Activated naive CD8-positive, alpha-beta T cell (primary cell): Measurements from ENCODE around the gene WFS1.

Source experiments
- H3K27ac Mint-ChIP-seq: one replicate; pipeline ENCODE4 v1.8.0; 2021; ENCODE audit warnings: mixed read lengths
- H3K27me3 Mint-ChIP-seq: one replicate; pipeline ENCODE4 v1.8.0; 2021; ENCODE audit warnings: mixed read lengths
- H3K36me3 Mint-ChIP-seq: one replicate; pipeline ENCODE4 v1.8.0; 2021; ENCODE audit warnings: mixed read lengths
- H3K4me1 Mint-ChIP-seq: one replicate; pipeline ENCODE4 v1.8.0; 2021; ENCODE audit warnings: low read depth, mixed read lengths
- H3K4me3 Mint-ChIP-seq: one replicate; pipeline ENCODE4 v1.8.0; 2021; ENCODE audit warnings: mild to moderate bottlenecking, mixed read lengths
- H3K9me3 Mint-ChIP-seq: one replicate; pipeline ENCODE4 v1.8.0; 2021; ENCODE audit warnings: low read depth, mixed read lengths

Gene WFS1

GRCh38 chr4:6230827-6231662 is 38.6 kb upstream of the WFS1 start:
- H3K9me3 Mint-ChIP-seq, result no peaks in the 10 kb centered on the region
- H3K4me1 Mint-ChIP-seq, result no peaks in the 10 kb centered on the region
- no peaks in the 10 kb centered on the region for H3K36me3 Mint-ChIP-seq
- H3K4me3 Mint-ChIP-seq, result no peak overlapping the region
- peaks cover 8% of the 10 kb centered on the region for H3K27me3 Mint-ChIP-seq
- no peak overlapping the region for H3K27ac Mint-ChIP-seq

GRCh38 chr4:6231663-6232165 is 37.9 kb upstream of the WFS1 start:
- H3K9me3 Mint-ChIP-seq, result no peaks in the 10 kb centered on the region
- H3K36me3 Mint-ChIP-seq, result no peaks in the 10 kb centered on the region
- H3K4me1 Mint-ChIP-seq, result no peaks in the 10 kb centered on the region
- no peak overlapping the region for H3K4me3 Mint-ChIP-seq
- peaks cover 8% of the 10 kb centered on the region for H3K27me3 Mint-ChIP-seq
- no peak overlapping the region for H3K27ac Mint-ChIP-seq

GRCh38 chr4:6232836-6233785 is 36.5 kb upstream of the WFS1 start:
- H3K27me3 Mint-ChIP-seq, result peaks cover 4% of the 10 kb centered on the region
- no peak overlapping the region for H3K4me3 Mint-ChIP-seq
- H3K9me3 Mint-ChIP-seq, result no peaks in the 10 kb centered on the region
- H3K27ac Mint-ChIP-seq, result no peak overlapping the region
- no peaks in the 10 kb centered on the region for H3K36me3 Mint-ChIP-seq
- H3K4me1 Mint-ChIP-seq, result no peaks in the 10 kb centered on the region

- Mint-ChIP-seq H3K9me3 (no peaks in the 10 kb centered on the region), H3K27me3 (peaks cover 4% of the 10 kb centered on the region), H3K4me1 (no peaks in the 10 kb centered on the region), H3K4me3 (no peak overlapping the region), H3K36me3 (no peaks in the 10 kb centered on the region), H3K27ac (no peak overlapping the region)
These were observed 35.7 kb upstream of the WFS1 start for GRCh38 chr4:6233929-6234328.

GRCh38 chr4:6235012-6235411 is 34.6 kb upstream of the WFS1 start:
- H3K4me1 Mint-ChIP-seq, result no peaks in the 10 kb centered on the region
- H3K27me3 Mint-ChIP-seq, result no peaks in the 10 kb centered on the region
- H3K9me3 Mint-ChIP-seq, result no peaks in the 10 kb centered on the region
- H3K36me3 Mint-ChIP-seq, result no peaks in the 10 kb centered on the region
- no peak overlapping the region for H3K27ac Mint-ChIP-seq
- no peak overlapping the region for H3K4me3 Mint-ChIP-seq

GRCh38 chr4:6235901-6236640 is 33.6 kb upstream of the WFS1 start:
- Mint-ChIP-seq H3K27ac (no peak overlapping the region), H3K4me1 (no peaks in the 10 kb centered on the region)

GRCh38 chr4:6236816-6237390 is 32.7 kb upstream of the WFS1 start:
- Mint-ChIP-seq H3K27me3 (no peaks in the 10 kb centered on the region), H3K4me1 (no peaks in the 10 kb centered on the region)

More at GRCh38 chr4:6235901-6236640, 33.6 kb upstream of the WFS1 start:
- H3K27me3 Mint-ChIP-seq, result no peaks in the 10 kb centered on the region
- no peaks in the 10 kb centered on the region for H3K9me3 Mint-ChIP-seq
- no peaks in the 10 kb centered on the region for H3K36me3 Mint-ChIP-seq
- no peak overlapping the region for H3K4me3 Mint-ChIP-seq

GRCh38 chr4:6239486-6239885 is 30.2 kb upstream of the WFS1 start:
- Mint-ChIP-seq H3K36me3 (no peaks in the 10 kb centered on the region), H3K4me3 (no peak overlapping the region), H3K4me1 (no peaks in the 10 kb centered on the region), H3K27ac (no peak overlapping the region), H3K27me3 (peaks cover 9% of the 10 kb centered on the region), H3K9me3 (no peaks in the 10 kb centered on the region)

More at GRCh38 chr4:6236816-6237390, 32.7 kb upstream of the WFS1 start:
- Mint-ChIP-seq H3K36me3 (no peaks in the 10 kb centered on the region), H3K9me3 (no peaks in the 10 kb centered on the region), H3K4me3 (no peak overlapping the region), H3K27ac (no peak overlapping the region)

GRCh38 chr4:6239968-6240367 is 29.7 kb upstream of the WFS1 start:
- Mint-ChIP-seq H3K4me1 (peaks cover 3% of the 10 kb centered on the region), H3K27me3 (peaks cover 14% of the 10 kb centered on the region), H3K27ac (no peak overlapping the region), H3K4me3 (no peak overlapping the region), H3K36me3 (peaks cover 3% of the 10 kb centered on the region), H3K9me3 (no peaks in the 10 kb centered on the region)

- Mint-ChIP-seq H3K9me3 (no peaks in the 10 kb centered on the region), H3K27ac (no peak overlapping the region), H3K36me3 (peaks cover 3% of the 10 kb centered on the region), H3K4me1 (peaks cover 4% of the 10 kb centered on the region), H3K4me3 (no peak overlapping the region), H3K27me3 (peaks cover 16% of the 10 kb centered on the region)
These were observed 28.4 kb upstream of the WFS1 start for GRCh38 chr4:6241062-6241845.

GRCh38 chr4:6242271-6243029 is 27.2 kb upstream of the WFS1 start:
- Mint-ChIP-seq H3K27ac (no peak overlapping the region), H3K36me3 (peaks cover 3% of the 10 kb centered on the region), H3K27me3 (peaks cover 25% of the 10 kb centered on the region)

GRCh38 chr4:6245246-6246169 is 24.1 kb upstream of the WFS1 start:
- no peaks in the 10 kb centered on the region for H3K9me3 Mint-ChIP-seq
- H3K27me3 Mint-ChIP-seq, result peaks cover 38% of the 10 kb centered on the region
- H3K36me3 Mint-ChIP-seq, result peaks cover 3% of the 10 kb centered on the region
- H3K4me3 Mint-ChIP-seq, result no peak overlapping the region
- no peak overlapping the region for H3K27ac Mint-ChIP-seq
- H3K4me1 Mint-ChIP-seq, result peaks cover 4% of the 10 kb centered on the region

More at GRCh38 chr4:6242271-6243029, 27.2 kb upstream of the WFS1 start:
- H3K9me3 Mint-ChIP-seq, result no peaks in the 10 kb centered on the region
- H3K4me3 Mint-ChIP-seq, result no peak overlapping the region
- H3K4me1 Mint-ChIP-seq, result peaks cover 4% of the 10 kb centered on the region
